Uterus (tissue), 4 donors: ENCODE data around the gene CAPNS1. TPM values are rescaled to one million over a fixed set of nuclear protein-coding genes. Genes with fewer than 3 reads are reported as not detected.

ENCODE experiments used
- DNase-seq, 2 donors: peaks; one replicate each; pipeline ENCODE4 v3.0.0-alpha.2; 2019 to 2020
- H3K27ac ChIP-seq, 2 donors: fragments of 200-600 bp; sonication (generic); 1 replicate in 1 of 2; 2 replicates in 1 of 2; pipeline ENCODE4 v1.5.1; 2016 to 2018
- H3K27me3 ChIP-seq, 2 donors: fragments of 200-600 bp; sonication (generic); one replicate each; pipeline ENCODE4 v1.5.1; 2018 to 2019; ENCODE audit warnings: control low read depth in 1 of 2
- H3K36me3 ChIP-seq, 2 donors: fragments of 200-600 bp; sonication (generic); one replicate each; pipeline ENCODE4 v1.5.1; 2019; ENCODE audit warnings: control low read depth in 1 of 2
- H3K4me1 ChIP-seq, 2 donors: fragments of 200-600 bp; sonication (generic); one replicate each; pipeline ENCODE4 v1.5.1; 2018 to 2019; ENCODE audit warnings: control low read depth in 1 of 2
- H3K4me3 ChIP-seq, 2 donors: fragments of 200-600 bp; sonication (generic); 1 replicate in 1 of 2; 2 replicates in 1 of 2; pipeline ENCODE4 v1.5.1; 2018 to 2019; ENCODE audit warnings: mild to moderate bottlenecking in 1 of 2
- H3K9me3 ChIP-seq, 2 donors: fragments of 200-600 bp; sonication (generic); one replicate each; pipeline ENCODE4 v1.5.1; 2019; ENCODE audit warnings: control low read depth in 1 of 2
- POLR2A ChIP-seq, 2 donors: fragments of 450-650 bp; IDR thresholded peaks; one replicate each; pipeline ENCODE4 v1.6.1; 2016; ENCODE audit warnings: antibody characterized with exemption in 2 of 2, mild to moderate bottlenecking in 1 of 2, moderate library complexity in 1 of 2
- intact Hi-C: fragments of 100-400 bp; cut with DNase I; formaldehyde crosslinking; loops from one replicate; pipeline ENCODE4 v1.15.1; 2023; ENCODE audit warnings: low total_unique reads
- total RNA-seq, 4 donors: library from RNA; depleted of rRNA in 3 of 4; stranded (reverse); fragments of >200 nt in 3 of 4; gene quantifications; one replicate each; pipeline versions ENCODE4 v1.1.0 to v1.2.4, GENCODE V29; 2014 to 2023
- TF ChIP-seq, protein P1 (sequence below), 4 experiments: fragments of 200-600 bp in 2 of 4; fragments of 450-650 bp in 2 of 4; sonication (generic) in 2 of 4; IDR thresholded peaks; one replicate each; pipeline ENCODE4 v1.5.1; 2016 to 2019; ENCODE audit warnings: antibody characterized with exemption in 4 of 4, mild to moderate bottlenecking in 2 of 4, moderate library complexity in 1 of 4
- donor health status: DM: yes; HTN: yes; CAD: no.

CAPNS1 gene
- total RNA-seq, 4 donors from 2014 or later = 134 to 511 (median 179) TPM

DNA sequence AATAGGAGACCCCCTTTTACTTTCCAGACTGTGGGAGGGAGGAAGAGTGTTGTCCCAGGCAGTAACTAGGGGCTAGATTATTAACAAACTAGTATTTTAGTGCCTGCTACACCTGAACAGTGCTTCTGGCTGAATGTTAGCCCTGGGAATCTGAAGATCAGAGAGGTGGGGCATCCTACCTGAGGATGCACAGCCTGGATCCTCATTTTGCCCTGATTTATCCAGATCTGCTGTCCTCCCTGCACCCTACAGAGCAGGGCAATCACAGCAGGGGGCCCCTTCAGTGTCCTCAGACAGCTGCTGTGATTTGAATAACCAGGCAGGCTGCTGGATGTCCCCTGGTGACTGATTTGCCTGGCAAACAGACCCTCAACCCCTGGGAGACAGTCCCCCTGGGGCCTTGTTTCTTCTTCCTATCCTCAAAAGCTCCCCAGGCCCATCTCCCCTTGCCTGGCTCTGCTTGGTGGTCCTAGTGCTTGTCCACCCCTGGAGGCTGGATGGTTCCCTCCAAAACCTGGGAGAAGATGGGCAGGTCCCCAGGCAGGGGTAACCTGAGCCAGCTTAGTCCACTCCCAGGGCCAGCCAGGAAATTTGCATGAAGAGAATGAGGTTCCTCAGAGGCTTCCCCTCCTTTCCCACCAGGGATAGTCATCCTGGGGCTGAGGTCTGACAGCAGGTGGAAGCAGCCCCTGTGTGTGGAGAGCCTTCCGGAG lies 29.2 kb upstream of the CAPNS1 start, which contains the start of gene OVOL3:
TSS of gene OVOL3 (plus strand) at position 657 of the 713 bp plus-strand sequence. CDS start 60 bp downstream, outside the sequence.
- no peak for DNase-seq
- TF ChIP-seq, protein P1, sequence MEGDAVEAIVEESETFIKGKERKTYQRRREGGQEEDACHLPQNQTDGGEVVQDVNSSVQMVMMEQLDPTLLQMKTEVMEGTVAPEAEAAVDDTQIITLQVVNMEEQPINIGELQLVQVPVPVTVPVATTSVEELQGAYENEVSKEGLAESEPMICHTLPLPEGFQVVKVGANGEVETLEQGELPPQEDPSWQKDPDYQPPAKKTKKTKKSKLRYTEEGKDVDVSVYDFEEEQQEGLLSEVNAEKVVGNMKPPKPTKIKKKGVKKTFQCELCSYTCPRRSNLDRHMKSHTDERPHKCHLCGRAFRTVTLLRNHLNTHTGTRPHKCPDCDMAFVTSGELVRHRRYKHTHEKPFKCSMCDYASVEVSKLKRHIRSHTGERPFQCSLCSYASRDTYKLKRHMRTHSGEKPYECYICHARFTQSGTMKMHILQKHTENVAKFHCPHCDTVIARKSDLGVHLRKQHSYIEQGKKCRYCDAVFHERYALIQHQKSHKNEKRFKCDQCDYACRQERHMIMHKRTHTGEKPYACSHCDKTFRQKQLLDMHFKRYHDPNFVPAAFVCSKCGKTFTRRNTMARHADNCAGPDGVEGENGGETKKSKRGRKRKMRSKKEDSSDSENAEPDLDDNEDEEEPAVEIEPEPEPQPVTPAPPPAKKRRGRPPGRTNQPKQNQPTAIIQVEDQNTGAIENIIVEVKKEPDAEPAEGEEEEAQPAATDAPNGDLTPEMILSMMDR (IDR thresholded peaks at IDR 0.05) = no peak
- no peak for TF ChIP-seq POLR2A (IDR thresholded peaks at IDR 0.05)
- no peak within 1 kb of the TSS for H3K4me3 ChIP-seq
- peaks cover 0 to 8% of the 10 kb centered on the region in 2 donors for H3K4me1 ChIP-seq
- no peaks in the 10 kb centered on the region for H3K27me3 ChIP-seq
- no peaks in the 10 kb centered on the region for H3K36me3 ChIP-seq
- H3K9me3 ChIP-seq = no peaks in the 10 kb centered on the region
- intact Hi-C loops = loop anchor here (10.0 kb wide), 1 partner anchor 56 kb away; the partner anchor contains the start of genes THAP8 and WDR62
- no peak within 1 kb of the TSS for H3K27ac ChIP-seq

DNA sequence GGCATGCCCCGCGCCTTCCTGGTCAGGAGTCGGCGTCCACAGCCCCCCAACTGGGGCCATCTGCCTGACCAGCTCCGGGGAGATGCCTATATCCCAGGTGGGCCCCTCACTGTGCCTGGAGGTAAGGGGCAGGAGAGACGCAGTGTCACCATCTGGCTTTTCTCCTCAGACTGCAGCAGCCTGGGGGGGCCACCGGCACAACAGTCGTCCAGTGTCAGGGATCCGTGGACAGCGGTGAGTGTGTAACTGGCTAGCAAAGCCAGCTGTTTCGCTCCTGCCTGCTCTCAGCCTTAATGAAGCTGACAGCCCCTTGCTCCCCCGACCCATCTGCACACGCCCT lies 28.7 kb upstream of the CAPNS1 start:
- Histone ChIP-seq H3K9me3 (no peaks in the 10 kb centered on the region), H3K36me3 (no peaks in the 10 kb centered on the region), H3K27me3 (no peaks in the 10 kb centered on the region), H3K4me3 (no peak overlapping the region), H3K27ac (no peak overlapping the region), H3K4me1 (peaks cover 0 to 8% of the 10 kb centered on the region in 2 donors)
- DNase-seq = no peak
- TF ChIP-seq POLR2A (IDR thresholded peaks at IDR 0.05) = no peak
- TF ChIP-seq, protein P1 (IDR thresholded peaks at IDR 0.05) = no peak
- intact Hi-C loops = loop anchor here (10.0 kb wide), 1 partner anchor 56 kb away; the partner anchor contains the start of genes THAP8 and WDR62

DNA sequence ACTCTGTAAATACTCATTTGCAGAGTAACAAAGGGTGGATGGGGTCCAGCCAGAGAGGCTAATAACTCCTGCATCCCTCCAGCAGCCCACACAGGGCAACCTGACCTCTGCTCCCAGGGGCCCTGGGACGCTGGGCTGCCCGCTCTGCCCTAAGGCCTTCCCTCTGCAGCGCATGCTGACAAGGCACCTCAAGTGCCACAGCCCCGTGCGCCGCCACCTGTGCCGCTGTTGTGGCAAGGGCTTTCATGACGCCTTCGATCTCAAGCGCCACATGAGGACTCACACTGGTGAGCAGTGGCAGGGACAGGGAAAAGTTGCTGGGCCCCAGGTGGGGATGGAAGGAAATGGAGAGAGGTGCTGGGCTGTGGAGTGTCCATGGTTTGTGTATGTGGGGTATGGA lies 27.2 kb upstream of the CAPNS1 start:
- Histone ChIP-seq H3K36me3 (no peaks in the 10 kb centered on the region), H3K9me3 (no peaks in the 10 kb centered on the region), H3K27ac (no peak overlapping the region), H3K4me3 (no peak overlapping the region), H3K27me3 (no peaks in the 10 kb centered on the region), H3K4me1 (peaks cover 0 to 8% of the 10 kb centered on the region in 2 donors)
- TF ChIP-seq, protein P1 (IDR thresholded peaks at IDR 0.05) = no peak
- TF ChIP-seq POLR2A (IDR thresholded peaks at IDR 0.05) = no peak
- intact Hi-C loops = loop anchor here (10.0 kb wide), 1 partner anchor 58 kb away; the partner anchor contains the start of genes THAP8 and WDR62
- DNase-seq = no peak

DNA sequence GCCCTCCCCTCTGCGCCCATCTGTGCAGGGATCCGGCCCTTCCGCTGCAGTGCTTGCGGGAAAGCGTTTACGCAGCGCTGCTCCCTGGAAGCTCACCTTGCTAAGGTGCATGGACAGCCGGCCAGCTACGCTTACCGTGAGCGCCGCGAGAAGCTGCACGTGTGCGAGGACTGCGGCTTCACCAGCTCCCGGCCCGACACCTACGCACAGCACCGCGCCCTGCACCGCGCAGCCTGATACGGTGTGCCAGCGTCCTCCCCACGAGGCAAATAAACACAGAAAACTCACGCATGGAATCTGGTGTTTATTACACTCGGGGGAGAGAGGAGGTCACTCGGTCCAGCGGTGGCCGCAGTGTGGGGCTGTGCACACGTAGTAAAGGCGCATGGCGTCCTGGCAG lies 26.4 kb upstream of the CAPNS1 start:
- H3K4me3 ChIP-seq = peak overlapping the region in 1 of 2 donors; percentile 78
- H3K36me3 ChIP-seq = no peaks in the 10 kb centered on the region
- H3K27me3 ChIP-seq = no peaks in the 10 kb centered on the region
- no peaks in the 10 kb centered on the region for H3K9me3 ChIP-seq
- intact Hi-C loops = loop anchor here (10.0 kb wide), 1 partner anchor 59 kb away; the partner anchor contains the start of genes THAP8 and WDR62
- H3K27ac ChIP-seq = no peak overlapping the region
- no peak for TF ChIP-seq POLR2A (IDR thresholded peaks at IDR 0.05)
- TF ChIP-seq, protein P1 (IDR thresholded peaks at IDR 0.05) = no peak
- peaks cover 0 to 8% of the 10 kb centered on the region in 2 donors for H3K4me1 ChIP-seq
- DNase-seq = no peak
